NCI-H1092 (cell line): ENCODE results near the gene RECQL5.
"Not testable (repeated sequence)": the region's sequence is repeated elsewhere in the genome, so short reads cannot be mapped to it uniquely, and the experiment has no call there.

Experiments
- DNase-seq: peaks from one replicate; lab custom pipeline; 2025; lab: John Stamatoyannopoulos, UW

The RECQL5 gene

GRCh38 chr17:75592348-75593020, 74.5 kb downstream of the RECQL5 start:
- DNase-seq = no peak

GRCh38 chr17:75591722-75592302, 75.1 kb downstream of the RECQL5 start:
- DNase-seq = no peak

GRCh38 chr17:75590849-75591721, 75.9 kb downstream of the RECQL5 start:
- DNase-seq = no peak

GRCh38 chr17:75590314-75590761, 76.6 kb downstream of the RECQL5 start:
- no peak for DNase-seq

GRCh38 chr17:75589919-75590303, 77.0 kb downstream of the RECQL5 start:
- DNase-seq = no peak

GRCh38 chr17:75589012-75589918, 77.7 kb downstream of the RECQL5 start:
- DNase-seq = peak; percentile 86

- DNase-seq = no peak
Observed at GRCh38 chr17:75588596-75589011, 78.3 kb downstream of the RECQL5 start.

GRCh38 chr17:75587675-75588595, 79.0 kb downstream of the RECQL5 start, which contains the start of gene MYO15B:
Gene MYO15B (plus strand): TSS chr17:75587800. CDS start chr17:75588058, 258 bp downstream.
- peak; percentile 55 for DNase-seq

GRCh38 chr17:75584849-75585175, 82.1 kb downstream of the RECQL5 start:
- DNase-seq = no peak

GRCh38 chr17:75583197-75583596, 83.8 kb downstream of the RECQL5 start:
- DNase-seq = not testable (repeated sequence)

GRCh38 chr17:75581121-75581725, 85.7 kb downstream of the RECQL5 start:
- not testable (repeated sequence) for DNase-seq
